GM12878 (cell line): Measurements from ENCODE around the gene GANAB. TPM values are rescaled to one million over a fixed set of nuclear protein-coding genes. Genes with fewer than 3 reads are reported as not detected.

Experiments used
- CUX1 ChIP-seq: IDR thresholded peaks from 2 replicates; pipeline ENCODE4 v1.6.1; 2012; ENCODE audit warnings: improper control_type of control experiment, low read depth, low read length; ENCODE audit not compliant: insufficient replicate concordance
- MTA3 ChIP-seq: IDR thresholded peaks from 2 replicates; pipeline ENCODE4 v1.6.1; 2012; ENCODE audit warnings: low read length, inconsistent platforms, borderline replicate concordance
- RELB ChIP-seq: fragments of 450-650 bp; IDR thresholded peaks from 2 replicates; pipeline ENCODE4 v1.6.1; 2017; ENCODE audit warnings: low read depth, mild to moderate bottlenecking, moderate library complexity
- TCF3 ChIP-seq: IDR thresholded peaks from 2 replicates; pipeline ENCODE4 v1.6.1; 2012; ENCODE audit warnings: low read depth, mild to moderate bottlenecking, low read length, borderline replicate concordance; ENCODE audit not compliant: insufficient read depth
- ZBTB40 ChIP-seq: fragments of 450-650 bp; IDR thresholded peaks from 2 replicates; pipeline ENCODE4 v1.6.1; 2016; ENCODE audit warnings: mild to moderate bottlenecking, moderate library complexity, borderline replicate concordance
- polyA plus RNA-seq, 11 experiments: library from polyadenylated mRNA; depleted of rRNA in 4 of 11; unstranded in 6 of 11; stranded (reverse) in 5 of 11; fragments of >200 nt; fragmentation: Nextera tagmentation in 4 of 11; fragmentation: Illumina TruSeq in 1 of 11; extraction: Ambion mirVana in 4 of 11; extraction: Trizol in 1 of 11; gene quantifications; 1 replicate in 1 of 11; 2 replicates in 10 of 11; pipeline versions ENCODE4 v1.2.1 to v1.2.3, GENCODE V29; 2011 to 2016; ENCODE audit warnings: inconsistent platforms in 2 of 11, missing spikeins in 2 of 11, low read depth in 1 of 11
- total RNA-seq, 4 experiments: library from RNA; depleted of rRNA in 3 of 4; stranded (reverse); fragments of >200 nt in 3 of 4; fragmentation: Illumina TruSeq in 1 of 4; extraction: Trizol in 1 of 4; gene quantifications; 2 replicates each; pipeline versions ENCODE4 v1.2.1 to v1.2.3, GENCODE V29; 2013 to 2021

GANAB gene
- total and polyA plus RNA-seq, 10 of the 15 experiments (the other 5 are each of a cell fraction or from before 2014, with no cell fraction given), result 4.5 to 175 (median 102) TPM

GRCh38 chr11:62645946-62646824 is at the start of gene GANAB (continued):
- TF ChIP-seq CUX1 (no peak), RELB (peak; percentile 84), TCF3 (no peak), MTA3 (no peak; the same call in 1 of the 2 replicates), ZBTB40 (peak; percentile 68; the same call in 1 of the 2 replicates)
- TF ChIP-seq, all 136 proteins: peak for 47
